ENCODE results near the gene MRPS33. TPM values are rescaled to one million over a fixed set of nuclear protein-coding genes. Genes with fewer than 3 reads are reported as not detected.
"Not testable (repeated sequence)": the region's sequence is repeated elsewhere in the genome, so short reads cannot be mapped to it uniquely, and the experiment has no call there.

Gene MRPS33
- 10 to 100 TPM; 53.5 to 89.6 (median 75.2) TPM for polyA plus RNA-seq

- WGBS, 3 donors, result 0 to 1% (median 1%) methylated on average over 47 of the region's 47 CpGs
- H3K27ac ChIP-seq (ENCODE audit: low read depth, low read length), result no peak within 1 kb of the TSS
Measured at GRCh38 chr7:141014524-141015395, at the start of gene MRPS33. Gene MRPS33 (minus strand): TSS chr7:141014952. CDS start chr7:141010633, 4,319 bp downstream.

- 80 to 88% (median 85%) methylated on average over 3 of the region's 3 CpGs for WGBS, 3 donors
- no peak overlapping the region for H3K27ac ChIP-seq (ENCODE audit: low read depth, low read length)
Measured at GRCh38 chr7:141057788-141058187, 43.0 kb upstream of the MRPS33 start.

GRCh38 chr7:141055146-141055545, 40.4 kb upstream of the MRPS33 start:
- no peak overlapping the region for H3K27ac ChIP-seq (ENCODE audit: low read depth, low read length)
- 77 to 93% (median 86%) methylated on average over 4 of the region's 4 CpGs for WGBS, 3 donors

GRCh38 chr7:141053626-141054025, 38.9 kb upstream of the MRPS33 start:
- no peak overlapping the region for H3K27ac ChIP-seq (ENCODE audit: low read depth, low read length)
- 34 to 59% (median 37%) methylated on average over 9 of the region's 9 CpGs for WGBS, 3 donors

- no peak overlapping the region for H3K27ac ChIP-seq (ENCODE audit: low read depth, low read length)
- WGBS, 3 donors, result 75 to 85% (median 82%) methylated on average over 7 of the region's 7 CpGs
Measured at GRCh38 chr7:141045842-141046620, 31.3 kb upstream of the MRPS33 start.

- no peak overlapping the region for H3K27ac ChIP-seq (ENCODE audit: low read depth, low read length)
- WGBS, 3 donors, result 48 to 54% (median 49%) methylated on average over 7 of the region's 7 CpGs
Measured at GRCh38 chr7:141045126-141045841, 30.5 kb upstream of the MRPS33 start.

- 66 to 81% (median 76%) methylated on average over 4 of the region's 4 CpGs for WGBS, 3 donors
- H3K27ac ChIP-seq (ENCODE audit: low read depth, low read length), result no peak overlapping the region
Measured at GRCh38 chr7:141043616-141044015, 28.9 kb upstream of the MRPS33 start.

- 84 to 89% (median 89%) methylated on average over 14 of the region's 14 CpGs for WGBS, 3 donors
- no peak overlapping the region for H3K27ac ChIP-seq (ENCODE audit: low read depth, low read length)
Measured at GRCh38 chr7:141042222-141043193, 27.8 kb upstream of the MRPS33 start.

GRCh38 chr7:141039376-141039775, 24.6 kb upstream of the MRPS33 start:
- WGBS, 3 donors, result 41 to 46% (median 43%) methylated on average over 3 of the region's 3 CpGs
- no peak overlapping the region for H3K27ac ChIP-seq (ENCODE audit: low read depth, low read length)

GRCh38 chr7:141038100-141038499, 23.3 kb upstream of the MRPS33 start:
- not testable (repeated sequence) for H3K27ac ChIP-seq (ENCODE audit: low read depth, low read length)
- 88 to 97% (median 89%) methylated on average over 2 to 3 of the region's 3 CpGs for WGBS, 3 donors

- 76 to 83% (median 77%) methylated on average over 28 to 30 of the region's 33 CpGs for WGBS, 3 donors
- not testable (repeated sequence) for H3K27ac ChIP-seq (ENCODE audit: low read depth, low read length)
Measured at GRCh38 chr7:141032539-141033323, 18.0 kb upstream of the MRPS33 start.

GRCh38 chr7:141028767-141029166, 14.0 kb upstream of the MRPS33 start:
- H3K27ac ChIP-seq (ENCODE audit: low read depth, low read length), result no peak overlapping the region
- 78 to 81% (median 79%) methylated on average over 3 of the region's 3 CpGs for WGBS, 3 donors

- no peak overlapping the region for H3K27ac ChIP-seq (ENCODE audit: low read depth, low read length)
- 42 to 68% (median 63%) methylated on average over 3 of the region's 3 CpGs for WGBS, 3 donors
Measured at GRCh38 chr7:141027043-141027442, 12.3 kb upstream of the MRPS33 start.

GRCh38 chr7:141024668-141025067, 9.9 kb upstream of the MRPS33 start:
- WGBS, 3 donors, result 79 to 94% (median 93%) methylated on average over 1 of the region's 1 CpG
- no peak overlapping the region for H3K27ac ChIP-seq (ENCODE audit: low read depth, low read length)

- 55 to 77% (median 63%) methylated on average over 1 of the region's 1 CpG for WGBS, 3 donors
- H3K27ac ChIP-seq (ENCODE audit: low read depth, low read length), result no peak overlapping the region
Measured at GRCh38 chr7:141023295-141023694, 8.5 kb upstream of the MRPS33 start.

GRCh38 chr7:141017555-141017954, 2.8 kb upstream of the MRPS33 start:
- 81 to 89% (median 88%) methylated on average over 3 of the region's 3 CpGs for WGBS, 3 donors
- no peak overlapping the region for H3K27ac ChIP-seq (ENCODE audit: low read depth, low read length)

GRCh38 chr7:141016349-141016748, 1.6 kb upstream of the MRPS33 start:
- no peak overlapping the region for H3K27ac ChIP-seq (ENCODE audit: low read depth, low read length)
